Duodenal mucosa (tissue), 2 donors: ENCODE results near the gene UNC13A.

Experiments
- H3K27ac ChIP-seq: one replicate; pipeline ENCODE4 v1.7.0; 2013; ENCODE audit warnings: low read depth, low read length
- H3K27me3 ChIP-seq, 2 donors: one replicate each; pipeline ENCODE4 v1.7.0; 2013; ENCODE audit warnings: low read length in 2 of 2, control low read depth in 1 of 2; ENCODE audit not compliant: insufficient read depth in 2 of 2, control insufficient read depth in 1 of 2
- H3K36me3 ChIP-seq, 2 donors: one replicate each; pipeline ENCODE4 v1.7.0; 2013; ENCODE audit warnings: low read length in 2 of 2, control low read depth in 1 of 2; ENCODE audit not compliant: insufficient read depth in 2 of 2, control insufficient read depth in 1 of 2
- H3K4me1 ChIP-seq, 2 donors: one replicate each; pipeline ENCODE4 v1.7.0; 2013; ENCODE audit warnings: low read length in 2 of 2, control low read depth in 1 of 2; ENCODE audit not compliant: insufficient read depth in 2 of 2, control insufficient read depth in 1 of 2
- H3K4me3 ChIP-seq, 2 donors: one replicate each; pipeline ENCODE4 v1.7.0; 2013; ENCODE audit warnings: low read length in 2 of 2, low read depth in 1 of 2
- H3K9ac ChIP-seq, 2 donors: one replicate each; pipeline ENCODE4 v1.7.0; 2013; ENCODE audit warnings: low read length in 2 of 2, low read depth in 1 of 2
- H3K9me3 ChIP-seq, 2 donors: one replicate each; pipeline ENCODE4 v1.7.0; 2013; ENCODE audit warnings: low read length in 2 of 2, control low read depth in 1 of 2; ENCODE audit not compliant: control insufficient read depth in 1 of 2

The UNC13A gene

DNA sequence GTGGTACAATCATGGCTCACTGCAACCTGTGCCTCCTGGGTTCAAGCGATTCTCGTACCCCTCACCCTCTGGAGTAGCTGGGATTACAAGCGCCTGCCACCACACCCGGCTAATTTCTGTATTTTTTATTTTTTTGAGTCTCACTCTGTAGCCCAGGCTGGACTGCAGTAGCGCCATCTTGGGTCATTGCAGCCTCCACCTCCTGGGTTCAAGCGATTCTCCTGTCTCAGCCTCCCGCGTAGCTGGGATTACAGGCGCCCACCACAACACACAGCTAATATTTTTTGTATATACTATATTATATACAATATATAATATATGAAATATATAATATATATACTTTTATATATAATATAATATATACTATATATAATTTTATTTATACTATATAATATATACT is 80.2 kb downstream of the UNC13A start:
- Histone ChIP-seq H3K9ac (no peak overlapping the region), H3K4me1 (peaks cover 6 to 10% of the 10 kb centered on the region in 2 donors), H3K9me3 (no peaks in the 10 kb centered on the region), H3K27ac (no peak overlapping the region), H3K27me3 (peaks cover 4 to 7% of the 10 kb centered on the region in 2 donors), H3K36me3 (no peaks in the 10 kb centered on the region), H3K4me3 (no peak overlapping the region)

DNA sequence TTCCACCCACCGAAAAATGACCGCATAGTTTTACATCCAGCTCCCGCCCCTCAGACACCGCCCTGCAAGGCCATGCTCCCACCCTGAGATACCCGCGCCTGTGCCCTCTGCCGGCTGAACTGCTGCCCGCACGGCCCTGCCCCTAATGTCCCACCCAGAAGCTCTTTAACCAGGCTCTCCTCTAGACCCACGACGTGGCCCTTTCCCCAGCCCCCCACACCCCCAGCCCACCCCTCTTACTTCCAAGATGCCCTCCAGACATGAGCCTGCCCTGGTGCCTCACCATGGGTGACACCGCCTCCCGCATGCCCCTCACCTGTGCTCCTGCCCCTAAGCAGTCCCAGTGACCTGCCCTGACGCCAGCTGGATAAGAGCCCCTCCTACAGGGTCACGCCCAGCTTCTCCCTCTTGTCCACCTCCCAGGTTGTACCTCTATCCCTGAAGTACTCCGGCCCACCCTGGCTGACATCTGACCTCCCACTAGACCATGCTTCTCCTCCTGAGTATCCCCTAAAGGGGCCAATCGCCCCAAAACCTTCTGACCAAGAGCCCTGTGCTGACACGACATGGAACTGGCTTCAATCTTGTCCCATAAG is 81.5 kb downstream of the UNC13A start:
- H3K4me3 ChIP-seq, result peak overlapping the region in 1 of 2 donors; percentile 62
- H3K9ac ChIP-seq, result no peak overlapping the region
- H3K27ac ChIP-seq, result no peak overlapping the region
- H3K27me3 ChIP-seq, result peaks cover 7 to 14% of the 10 kb centered on the region in 2 donors
- no peaks in the 10 kb centered on the region for H3K9me3 ChIP-seq
- no peaks in the 10 kb centered on the region for H3K36me3 ChIP-seq
- peaks cover 6 to 10% of the 10 kb centered on the region in 2 donors for H3K4me1 ChIP-seq

DNA sequence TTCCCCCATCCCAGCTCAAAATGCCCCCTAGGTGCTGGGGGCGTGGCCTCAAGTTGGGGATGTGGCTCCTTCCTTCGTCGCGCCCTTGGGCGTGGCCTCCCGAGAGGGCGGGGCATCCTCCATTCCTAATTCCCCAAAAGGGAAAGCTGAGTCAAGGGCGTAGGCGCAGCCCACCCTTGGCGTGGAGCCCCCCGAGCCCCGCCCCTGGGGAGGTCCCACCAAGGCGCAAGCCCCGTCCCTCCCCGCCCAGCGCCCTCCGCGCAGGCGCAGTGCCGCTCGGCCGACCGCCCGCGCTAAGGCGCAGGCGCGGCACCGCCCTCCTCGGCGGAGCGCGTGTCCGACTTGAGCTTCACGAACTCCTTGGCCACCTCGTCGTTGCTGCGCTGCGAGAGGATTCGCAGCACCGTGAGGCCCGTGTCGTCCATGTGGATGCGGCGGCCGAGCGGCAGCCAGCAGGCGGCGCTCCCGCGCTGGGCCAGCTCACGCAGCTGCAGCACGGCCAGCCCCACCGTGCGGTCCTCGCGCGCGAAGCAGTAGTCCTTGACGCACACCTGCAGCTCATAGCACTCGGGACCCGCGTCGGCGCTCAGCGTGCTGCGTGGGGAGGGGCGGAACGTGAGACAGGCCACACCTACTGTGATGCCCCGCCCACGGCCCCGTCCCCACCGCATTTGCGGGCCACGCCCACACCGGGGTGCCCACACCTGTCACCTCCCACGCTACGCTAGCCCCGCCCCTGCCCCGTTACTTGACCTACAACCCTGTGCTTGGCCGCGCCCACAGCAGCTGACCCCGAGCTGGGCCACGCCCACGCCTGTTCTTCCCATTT is 82.2 kb downstream of the UNC13A start:
- Histone ChIP-seq H3K9me3 (no peaks in the 10 kb centered on the region), H3K4me3 (peak overlapping the region; percentile 52 to 62), H3K27ac (peak overlapping the region; percentile 20), H3K27me3 (peaks cover 13 to 14% of the 10 kb centered on the region in 2 donors), H3K36me3 (no peaks in the 10 kb centered on the region), H3K4me1 (peaks cover 6 to 10% of the 10 kb centered on the region in 2 donors), H3K9ac (no peak overlapping the region)

DNA sequence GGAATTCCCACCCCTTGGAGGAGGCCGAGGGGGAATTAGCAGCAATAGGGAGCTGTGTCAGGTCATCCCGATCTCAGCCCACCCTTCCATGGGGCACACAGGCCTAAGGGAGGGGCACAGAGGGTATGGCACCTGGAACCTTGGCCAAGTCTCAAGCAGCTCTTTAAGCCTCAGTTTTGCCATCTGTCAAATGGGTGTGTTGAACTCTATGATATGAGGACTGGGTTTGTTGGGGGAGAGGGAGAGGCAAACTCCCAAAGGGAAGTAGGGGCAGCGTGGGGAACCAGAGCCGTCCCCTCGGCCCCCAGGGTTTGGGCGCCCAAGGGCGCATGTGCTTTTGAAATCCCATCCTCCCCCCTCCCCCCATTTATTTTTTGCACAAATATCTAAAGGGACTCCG is 83.0 kb downstream of the UNC13A start:
- Histone ChIP-seq H3K36me3 (no peaks in the 10 kb centered on the region), H3K4me1 (peaks cover 6 to 10% of the 10 kb centered on the region in 2 donors), H3K27ac (no peak overlapping the region), H3K9me3 (no peaks in the 10 kb centered on the region), H3K9ac (no peak overlapping the region), H3K4me3 (no peak overlapping the region), H3K27me3 (peaks cover 13 to 14% of the 10 kb centered on the region in 2 donors)

DNA sequence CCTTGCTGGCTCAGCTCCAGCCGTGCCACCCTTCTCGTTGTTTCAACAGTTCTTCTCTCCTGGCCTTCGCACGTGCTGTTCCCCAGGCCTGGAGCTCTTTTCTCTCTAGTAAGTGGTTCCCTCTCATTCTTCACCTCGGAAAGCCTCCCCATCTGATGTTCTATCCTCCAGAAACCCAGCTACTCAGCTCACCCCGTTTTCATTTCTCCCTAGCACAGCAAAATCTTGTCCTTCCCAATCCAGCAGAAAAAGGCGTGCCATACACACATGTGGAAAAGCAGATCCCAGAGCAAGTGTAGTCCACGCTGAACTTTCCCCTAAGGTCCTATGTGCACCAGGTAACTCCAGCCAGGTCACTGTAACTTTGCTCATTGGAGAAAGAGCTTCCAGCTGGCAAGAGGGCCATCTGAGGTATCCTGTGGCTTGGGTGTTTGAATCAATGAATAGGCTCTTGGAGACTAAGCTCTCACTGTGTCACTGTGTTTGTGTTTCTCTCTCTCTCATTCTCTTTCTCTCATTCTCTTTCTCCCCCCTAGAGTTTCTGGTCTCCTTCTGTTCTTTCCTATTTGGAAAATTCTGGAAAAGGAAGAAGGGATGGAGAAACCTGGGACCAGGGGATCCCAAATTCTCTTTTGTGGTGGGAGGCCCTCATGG is 83.7 kb downstream of the UNC13A start:
- Histone ChIP-seq H3K27ac (no peak overlapping the region), H3K27me3 (peaks cover 13 to 14% of the 10 kb centered on the region in 2 donors), H3K9me3 (no peaks in the 10 kb centered on the region), H3K36me3 (no peaks in the 10 kb centered on the region), H3K4me1 (peaks cover 6 to 10% of the 10 kb centered on the region in 2 donors), H3K4me3 (no peak overlapping the region), H3K9ac (no peak overlapping the region)

DNA sequence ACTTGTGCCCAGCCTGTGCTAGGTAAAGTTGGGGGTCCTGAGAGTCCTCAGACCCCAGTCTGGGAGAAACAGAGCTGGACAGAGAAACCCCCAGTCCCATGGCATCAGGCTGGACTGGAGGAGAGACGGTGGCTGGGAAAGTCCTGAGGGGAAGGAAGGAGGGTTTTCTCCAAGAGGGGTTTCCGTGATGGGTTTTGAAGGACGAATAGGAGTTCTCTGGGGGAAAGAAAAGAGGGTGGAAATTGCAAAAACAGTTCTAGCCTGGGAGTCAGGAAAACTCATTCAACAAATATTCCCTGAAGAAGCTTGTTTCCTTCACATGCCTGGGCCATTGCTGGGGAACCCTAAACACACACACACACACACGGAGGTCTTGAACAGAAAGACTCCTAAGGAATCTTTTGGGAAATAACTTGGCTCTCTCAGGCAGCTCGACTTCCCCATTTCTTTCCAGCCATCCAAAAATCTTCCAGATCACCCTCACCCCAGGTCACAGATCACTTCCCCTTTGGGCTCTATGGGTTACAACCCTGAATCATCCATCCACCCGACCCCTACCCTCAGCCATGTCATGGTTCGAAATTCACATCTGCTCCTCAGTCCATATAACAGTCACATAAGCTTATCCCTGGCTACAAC is 85.2 kb downstream of the UNC13A start:
- Histone ChIP-seq H3K4me3 (no peak overlapping the region), H3K36me3 (no peaks in the 10 kb centered on the region), H3K9me3 (no peaks in the 10 kb centered on the region), H3K27me3 (peaks cover 13 to 14% of the 10 kb centered on the region in 2 donors), H3K27ac (no peak overlapping the region), H3K9ac (no peak overlapping the region), H3K4me1 (peaks cover 6 to 10% of the 10 kb centered on the region in 2 donors)

DNA sequence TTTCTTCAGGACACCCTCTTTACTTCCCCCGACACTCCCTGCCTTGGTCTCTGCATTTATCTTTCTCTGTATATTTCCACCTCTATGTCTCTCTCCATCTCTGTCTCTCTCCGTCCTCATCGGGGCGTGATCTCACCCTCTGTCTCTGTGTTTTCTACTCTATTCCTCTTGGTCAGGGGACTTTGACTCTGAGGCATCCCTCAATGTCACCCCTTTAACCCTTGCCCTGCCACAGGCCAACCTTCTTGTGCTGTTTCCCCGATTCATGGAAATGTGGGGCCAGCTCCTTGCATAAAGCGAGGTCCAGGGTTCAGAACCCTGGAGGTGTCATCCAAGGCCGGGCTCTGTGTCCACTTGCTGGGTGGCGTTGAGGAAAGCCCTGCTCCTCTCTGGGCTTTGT is 85.9 kb downstream of the UNC13A start:
- Histone ChIP-seq H3K9ac (no peak overlapping the region), H3K27ac (no peak overlapping the region), H3K9me3 (no peaks in the 10 kb centered on the region), H3K4me1 (peaks cover 6 to 10% of the 10 kb centered on the region in 2 donors), H3K27me3 (peaks cover 13 to 14% of the 10 kb centered on the region in 2 donors), H3K36me3 (no peaks in the 10 kb centered on the region), H3K4me3 (no peak overlapping the region)

DNA sequence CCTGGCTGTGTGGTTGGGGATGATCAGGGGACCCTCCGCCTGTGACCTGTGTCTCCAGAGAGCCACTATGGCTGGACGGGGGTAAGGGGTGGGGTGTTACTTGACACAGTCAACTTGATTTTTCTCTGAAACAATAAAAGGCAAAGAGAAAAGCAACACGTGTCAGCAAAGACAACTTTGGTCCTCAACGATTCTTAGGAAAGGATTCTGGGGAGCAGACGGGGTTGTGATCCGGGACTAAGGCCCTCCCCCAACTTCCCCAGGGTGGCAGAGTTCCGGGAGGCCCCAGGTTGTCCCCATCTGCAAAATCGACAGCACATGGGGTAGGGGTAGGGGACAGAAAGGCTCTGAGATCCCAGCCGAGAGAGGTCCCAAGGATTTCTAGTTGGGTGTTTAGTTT is 86.5 kb downstream of the UNC13A start:
- Histone ChIP-seq H3K9me3 (no peaks in the 10 kb centered on the region), H3K9ac (no peak overlapping the region), H3K4me1 (peaks cover 6 to 10% of the 10 kb centered on the region in 2 donors), H3K27ac (no peak overlapping the region), H3K36me3 (no peaks in the 10 kb centered on the region), H3K4me3 (no peak overlapping the region), H3K27me3 (peaks cover 13 to 14% of the 10 kb centered on the region in 2 donors)

DNA sequence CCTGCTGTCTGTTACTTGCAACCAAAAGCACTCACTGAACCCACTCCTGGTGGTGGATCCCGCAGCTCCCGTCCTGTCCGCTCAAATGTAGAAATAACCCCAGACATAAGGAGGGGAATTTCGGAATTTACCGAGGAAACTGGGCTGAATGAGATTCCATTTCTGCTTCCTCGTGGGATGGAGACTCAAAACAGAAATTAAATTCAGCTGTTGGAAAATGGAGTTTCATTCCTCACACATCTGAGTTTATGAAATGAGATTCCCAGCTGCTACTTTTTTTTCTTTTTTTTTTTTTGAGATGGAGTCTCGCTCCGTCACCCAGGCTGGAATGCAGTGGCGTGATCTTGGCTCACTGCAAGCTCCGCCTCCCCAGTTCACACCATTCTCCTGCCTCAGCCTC is 88.4 kb downstream of the UNC13A start:
- H3K4me3 ChIP-seq, result no peak overlapping the region
- no peaks in the 10 kb centered on the region for H3K4me1 ChIP-seq
- no peak overlapping the region for H3K9ac ChIP-seq
- H3K36me3 ChIP-seq, result no peaks in the 10 kb centered on the region
- H3K27ac ChIP-seq, result no peak overlapping the region
- H3K9me3 ChIP-seq, result no peaks in the 10 kb centered on the region
- peaks cover 11 to 14% of the 10 kb centered on the region in 2 donors for H3K27me3 ChIP-seq

DNA sequence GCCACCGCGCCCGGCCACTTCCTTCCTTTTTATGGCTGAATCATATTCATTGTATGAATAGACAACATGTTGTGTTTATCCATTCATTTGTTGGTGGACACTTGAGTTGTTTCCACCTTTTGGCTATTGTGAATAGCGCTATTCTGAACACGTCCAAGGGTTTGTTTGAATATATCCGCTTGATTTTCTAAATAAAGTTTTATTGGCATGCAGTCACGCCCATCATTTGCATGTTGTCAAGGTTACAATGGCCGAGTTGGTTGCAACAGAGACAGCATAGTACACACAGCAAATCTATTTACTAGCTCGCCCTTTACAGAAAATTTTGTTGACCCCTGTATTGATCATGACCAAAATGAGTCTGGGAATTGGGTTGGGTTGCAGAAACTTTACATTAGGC is 89.2 kb downstream of the UNC13A start:
- no peaks in the 10 kb centered on the region for H3K4me1 ChIP-seq
- no peaks in the 10 kb centered on the region for H3K9me3 ChIP-seq
- no peak overlapping the region for H3K9ac ChIP-seq
- no peak overlapping the region for H3K4me3 ChIP-seq
- H3K36me3 ChIP-seq, result no peaks in the 10 kb centered on the region
- H3K27ac ChIP-seq, result no peak overlapping the region
- peaks cover 6 to 14% of the 10 kb centered on the region in 2 donors for H3K27me3 ChIP-seq
